ENCODE results near the gene RAB1B.

- TF ChIP-seq, protein P1, sequence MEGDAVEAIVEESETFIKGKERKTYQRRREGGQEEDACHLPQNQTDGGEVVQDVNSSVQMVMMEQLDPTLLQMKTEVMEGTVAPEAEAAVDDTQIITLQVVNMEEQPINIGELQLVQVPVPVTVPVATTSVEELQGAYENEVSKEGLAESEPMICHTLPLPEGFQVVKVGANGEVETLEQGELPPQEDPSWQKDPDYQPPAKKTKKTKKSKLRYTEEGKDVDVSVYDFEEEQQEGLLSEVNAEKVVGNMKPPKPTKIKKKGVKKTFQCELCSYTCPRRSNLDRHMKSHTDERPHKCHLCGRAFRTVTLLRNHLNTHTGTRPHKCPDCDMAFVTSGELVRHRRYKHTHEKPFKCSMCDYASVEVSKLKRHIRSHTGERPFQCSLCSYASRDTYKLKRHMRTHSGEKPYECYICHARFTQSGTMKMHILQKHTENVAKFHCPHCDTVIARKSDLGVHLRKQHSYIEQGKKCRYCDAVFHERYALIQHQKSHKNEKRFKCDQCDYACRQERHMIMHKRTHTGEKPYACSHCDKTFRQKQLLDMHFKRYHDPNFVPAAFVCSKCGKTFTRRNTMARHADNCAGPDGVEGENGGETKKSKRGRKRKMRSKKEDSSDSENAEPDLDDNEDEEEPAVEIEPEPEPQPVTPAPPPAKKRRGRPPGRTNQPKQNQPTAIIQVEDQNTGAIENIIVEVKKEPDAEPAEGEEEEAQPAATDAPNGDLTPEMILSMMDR (IDR thresholded peaks at IDR 0.05) = no peak
- TF ChIP-seq POLR2A (IDR thresholded peaks at IDR 0.05) = no peak
- no peak for TF ChIP-seq EP300 (IDR thresholded peaks at IDR 0.05)
These were observed 55.2 kb downstream of the RAB1B start for GRCh38 chr11:66323684-66324083.
